ENCODE measurements around the gene ACO2.
A peak's percentile ranks its signal among the peaks of the same experiment; 100 is the strongest.
"Not testable (repeated sequence)": the region's sequence is repeated elsewhere in the genome, so short reads cannot be mapped to it uniquely, and the experiment has no call there.

ACO2 gene

GRCh38 chr22:41540365-41540764, 71.4 kb downstream of the ACO2 start:
- DNase-seq (ENCODE audit: low read depth), result no peak

- DNase-seq (ENCODE audit: low read depth), result no peak
These were observed 72.6 kb downstream of the ACO2 start for GRCh38 chr22:41541484-41541883.

GRCh38 chr22:41542224-41542623, 73.3 kb downstream of the ACO2 start:
- DNase-seq (ENCODE audit: low read depth), result no peak

- DNase-seq (ENCODE audit: low read depth), result peak; percentile 88
These were observed 75.1 kb downstream of the ACO2 start, which contains the start of gene POLR3H for GRCh38 chr22:41543854-41544670. Gene POLR3H, minus strand, starts transcription at chr22:41544470. Its CDS starts 369 bp downstream, at chr22:41544101.

- DNase-seq (ENCODE audit: low read depth), result no peak
These were observed 76.0 kb downstream of the ACO2 start for GRCh38 chr22:41544671-41545476.

- DNase-seq (ENCODE audit: low read depth), result no peak
These were observed 79.9 kb downstream of the ACO2 start for GRCh38 chr22:41548830-41549211.

GRCh38 chr22:41550952-41551491, 82.1 kb downstream of the ACO2 start:
- no peak for DNase-seq (ENCODE audit: low read depth)

GRCh38 chr22:41551877-41552582, 83.1 kb downstream of the ACO2 start:
- no peak for DNase-seq (ENCODE audit: low read depth)

GRCh38 chr22:41555325-41555982, 86.5 kb downstream of the ACO2 start:
- DNase-seq (ENCODE audit: low read depth), result no peak

- DNase-seq (ENCODE audit: low read depth), result no peak
These were observed 87.6 kb downstream of the ACO2 start for GRCh38 chr22:41556561-41556960.

- DNase-seq (ENCODE audit: low read depth), result no peak
These were observed 88.7 kb downstream of the ACO2 start for GRCh38 chr22:41557401-41558240.

- not testable (repeated sequence) for DNase-seq (ENCODE audit: low read depth)
These were observed 89.3 kb downstream of the ACO2 start for GRCh38 chr22:41558241-41558630.

- no peak for DNase-seq (ENCODE audit: low read depth)
These were observed 91.2 kb downstream of the ACO2 start for GRCh38 chr22:41560095-41560471.

GRCh38 chr22:41561335-41561734, 92.4 kb downstream of the ACO2 start:
- no peak for DNase-seq (ENCODE audit: low read depth)

GRCh38 chr22:41561788-41562187, 92.9 kb downstream of the ACO2 start:
- DNase-seq (ENCODE audit: low read depth), result no peak

GRCh38 chr22:41562461-41562860, 93.5 kb downstream of the ACO2 start:
- DNase-seq (ENCODE audit: low read depth), result no peak

GRCh38 chr22:41563051-41563711, 94.3 kb downstream of the ACO2 start:
- DNase-seq (ENCODE audit: low read depth), result no peak

GRCh38 chr22:41564563-41564962, 95.6 kb downstream of the ACO2 start:
- DNase-seq (ENCODE audit: low read depth), result no peak

GRCh38 chr22:41565403-41566054, 96.6 kb downstream of the ACO2 start:
- no peak for DNase-seq (ENCODE audit: low read depth)

- DNase-seq (ENCODE audit: low read depth), result no peak
These were observed 98.5 kb downstream of the ACO2 start for GRCh38 chr22:41567512-41567768.
